ENCODE measurements around the gene TTC28. TPM values are rescaled to one million over a fixed set of nuclear protein-coding genes. Genes with fewer than 3 reads are reported as not detected.

Gene TTC28
- total and polyA plus RNA-seq, 2 donors (not counting 3 experiments of a cell fraction or from before 2014, with no cell fraction given) = 16.5 to 51.1 TPM

GRCh38 chr22:27978317-27978716 is 701.3 kb downstream of the TTC28 start:
- no peak for DNase-seq (ENCODE audit: low read depth, low spot score)
- no peak for TF ChIP-seq EZH2 (IDR thresholded peaks at IDR 0.05; ENCODE audit: borderline replicate concordance, low read depth, low read length, severe bottlenecking)
- TF ChIP-seq POLR2A (IDR thresholded peaks at IDR 0.05; ENCODE audit: low read depth, low read length) = no peak
- TF ChIP-seq FOS (IDR thresholded peaks at IDR 0.05; ENCODE audit: borderline replicate concordance, insufficient read depth, low read length) = no peak
- no peak for TF ChIP-seq CTCF (IDR thresholded peaks at IDR 0.05; ENCODE audit: extremely low read depth in 1 of 2, insufficient read depth in 1 of 2, low read depth in 1 of 2, low read length in 2 of 2)
- TF ChIP-seq JUN (IDR thresholded peaks at IDR 0.05; ENCODE audit: borderline replicate concordance, insufficient read depth, insufficient read length, low read depth) = no peak
- no peak for TF ChIP-seq MYC (IDR thresholded peaks at IDR 0.05; ENCODE audit: low read depth, low read length)
- TF ChIP-seq, protein P1, sequence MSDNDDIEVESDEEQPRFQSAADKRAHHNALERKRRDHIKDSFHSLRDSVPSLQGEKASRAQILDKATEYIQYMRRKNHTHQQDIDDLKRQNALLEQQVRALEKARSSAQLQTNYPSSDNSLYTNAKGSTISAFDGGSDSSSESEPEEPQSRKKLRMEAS (IDR thresholded peaks at IDR 0.05; ENCODE audit: insufficient read depth, insufficient read length) = no peak
- TF ChIP-seq GATA2 (IDR thresholded peaks at IDR 0.05; ENCODE audit: insufficient read depth, insufficient read length, low read depth, low read length) = no peak
- TF ChIP-seq POLR2AphosphoS5 (IDR thresholded peaks at IDR 0.05; ENCODE audit: insufficient read depth, low read depth, low read length) = no peak
- no peaks in the 10 kb centered on the region for H3K9me1 ChIP-seq (replicated peaks; ENCODE audit: control insufficient read depth, extremely low read depth, insufficient read depth, low read length)
- no peak overlapping the region for H2AFZ ChIP-seq (ENCODE audit: low read depth, low read length)
- H4K20me1 ChIP-seq (replicated peaks; ENCODE audit: control insufficient read depth, extremely low read depth, insufficient read depth, low read length) = no peaks in the 10 kb centered on the region
- H3K36me3 ChIP-seq (ENCODE audit: control insufficient read depth in 2 of 2, extremely low read depth in 1 of 2, insufficient read depth in 2 of 2, low read length in 2 of 2) = peaks cover 0 to 11% of the 10 kb centered on the region in 2 experiments
- H3K9me3 ChIP-seq (replicated peaks; ENCODE audit: control insufficient read depth, insufficient read depth, low read length) = no peaks in the 10 kb centered on the region
- no peak overlapping the region for H3K4me2 ChIP-seq (ENCODE audit: insufficient read depth, low read length)
- no peak overlapping the region for H3K27ac ChIP-seq (ENCODE audit: insufficient read depth, low read depth, low read length)
- BruUV-seq (replicated peaks) = no TSS peak
- no peak overlapping the region for H3K9ac ChIP-seq (replicated peaks; ENCODE audit: extremely low read depth, insufficient read depth, low read length)
- intact Hi-C loops (cut with micrococcal nuclease) (no loop called here), dilution Hi-C loops (cut with MboI; ENCODE audit: extremely low pct_ligation_motif_present, low sequenced_read_pairs) (no loop called here)
- ChIA-PET CTCF (no interaction called here), POLR2A (no interaction called here)
- FAIRE-seq = no peak
- no peak overlapping the region for H3K4me3 ChIP-seq (replicated peaks in 1 of 3; ENCODE audit: insufficient read depth in 1 of 3, low read depth in 1 of 3, low read length in 3 of 3)
- no peaks in the 10 kb centered on the region for H3K79me2 ChIP-seq (ENCODE audit: control insufficient read depth, insufficient read depth, low read length)
- H3K4me1 ChIP-seq (ENCODE audit: control insufficient read depth, extremely low read depth, insufficient read depth, low read length) = peaks cover 8% of the 10 kb centered on the region
- H3K27me3 ChIP-seq (ENCODE audit: control insufficient read depth in 2 of 2, insufficient read depth in 2 of 2, low read length in 2 of 2) = no peaks in the 10 kb centered on the region

Data from endothelial cell of umbilical vein (primary cell).